EH (cell line): ENCODE results near the gene TTC1.
A peak's percentile ranks its signal among the peaks of the same experiment; 100 is the strongest.
"Not testable (repeated sequence)": the region's sequence is repeated elsewhere in the genome, so short reads cannot be mapped to it uniquely, and the experiment has no call there.

Experiments
- DNase-seq: peaks from one replicate; pipeline ENCODE4 v3.0.0-alpha.2; 2015; ENCODE audit warnings: low read depth

TTC1 gene

DNA sequence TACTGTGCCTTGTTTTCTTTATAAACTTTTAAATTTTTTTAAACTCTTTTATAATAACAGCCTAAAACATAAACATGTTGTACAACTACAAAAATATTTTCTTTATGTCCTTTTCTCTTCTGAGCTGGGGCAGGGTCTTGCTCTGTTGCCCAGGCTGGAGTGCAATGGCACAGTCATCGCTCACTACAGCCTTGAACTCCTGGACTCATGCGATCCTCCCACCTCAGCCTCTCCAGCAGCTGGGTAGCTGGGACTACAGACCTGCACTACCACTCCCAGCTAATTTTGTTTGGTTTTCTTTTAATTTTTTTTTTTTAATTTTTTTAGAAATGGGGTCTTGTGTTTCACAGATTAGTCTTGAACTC is 31.5 kb downstream of the TTC1 start:
- no peak for DNase-seq

GRCh38 chr5:160042671-160043070 is 33.7 kb downstream of the TTC1 start:
- no peak for DNase-seq

DNA sequence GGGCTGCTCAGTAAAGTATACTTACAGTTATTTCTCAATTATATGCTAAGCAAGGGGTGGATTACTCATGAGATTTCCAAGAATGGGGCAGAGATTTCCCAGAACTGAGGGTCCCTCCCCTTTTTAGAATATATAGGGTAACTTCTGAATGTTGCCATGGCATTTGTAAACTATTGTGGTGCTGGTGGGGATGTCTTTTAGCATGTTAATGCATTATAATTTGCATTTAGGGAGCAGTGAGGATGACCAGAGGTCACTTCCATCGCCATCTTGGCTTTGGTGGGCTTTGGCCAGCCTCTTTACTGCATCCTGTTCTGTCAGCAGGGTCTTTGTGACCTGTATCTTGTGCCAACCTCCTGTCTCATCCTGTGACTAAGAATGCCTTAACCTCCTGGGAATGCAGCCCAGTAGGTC is 35.5 kb downstream of the TTC1 start:
- no peak for DNase-seq

GRCh38 chr5:160044967-160045366 is 36.0 kb downstream of the TTC1 start:
- DNase-seq, result peak; percentile 5

DNA sequence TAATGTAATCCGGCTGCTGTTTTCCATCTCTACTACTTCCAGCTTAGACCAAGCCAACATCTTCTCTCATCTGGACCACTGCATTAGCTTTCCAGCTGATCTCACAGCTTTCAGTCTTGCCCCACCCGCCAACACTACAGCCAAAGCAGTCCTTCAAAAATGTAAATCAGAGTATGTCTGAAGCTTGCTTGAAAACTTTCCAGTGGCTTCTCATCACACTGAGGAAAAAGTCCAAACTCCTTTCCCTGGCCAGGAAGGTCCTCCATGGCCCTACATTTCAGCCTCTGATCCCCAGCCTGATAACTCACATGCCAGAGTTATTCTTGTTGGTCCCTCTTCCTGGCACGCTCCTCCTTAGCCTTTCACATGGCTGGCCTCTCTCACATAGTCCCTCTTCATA is 38.5 kb downstream of the TTC1 start:
- no peak for DNase-seq

- no peak for DNase-seq
These were observed 39.2 kb downstream of the TTC1 start for GRCh38 chr5:160048131-160048530.

DNA sequence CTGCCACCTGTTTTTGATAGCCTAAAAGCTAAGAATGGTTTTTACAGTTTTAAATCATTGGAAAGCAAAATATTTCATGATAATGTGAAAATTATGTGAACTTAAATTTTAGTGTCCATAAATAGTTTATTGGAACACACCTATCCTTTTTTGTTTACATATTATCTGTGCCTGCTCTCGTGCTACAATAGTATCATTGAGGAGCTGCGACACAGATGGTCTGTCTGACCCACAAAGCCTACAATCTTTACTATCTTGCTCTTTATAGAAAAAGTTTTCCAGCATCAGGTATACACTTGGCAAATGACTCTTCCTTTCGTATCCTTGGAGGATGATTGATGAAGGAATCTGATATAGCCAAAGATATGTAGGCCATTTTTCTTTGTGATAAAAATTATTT is 40.2 kb downstream of the TTC1 start:
- DNase-seq, result no peak

- DNase-seq, result peak; percentile 79
These were observed 45.1 kb downstream of the TTC1 start for GRCh38 chr5:160054047-160054446.

GRCh38 chr5:160054831-160055230 is 45.9 kb downstream of the TTC1 start:
- peak; percentile 75 for DNase-seq

- no peak for DNase-seq
These were observed 48.3 kb downstream of the TTC1 start for GRCh38 chr5:160057256-160057655.

DNA sequence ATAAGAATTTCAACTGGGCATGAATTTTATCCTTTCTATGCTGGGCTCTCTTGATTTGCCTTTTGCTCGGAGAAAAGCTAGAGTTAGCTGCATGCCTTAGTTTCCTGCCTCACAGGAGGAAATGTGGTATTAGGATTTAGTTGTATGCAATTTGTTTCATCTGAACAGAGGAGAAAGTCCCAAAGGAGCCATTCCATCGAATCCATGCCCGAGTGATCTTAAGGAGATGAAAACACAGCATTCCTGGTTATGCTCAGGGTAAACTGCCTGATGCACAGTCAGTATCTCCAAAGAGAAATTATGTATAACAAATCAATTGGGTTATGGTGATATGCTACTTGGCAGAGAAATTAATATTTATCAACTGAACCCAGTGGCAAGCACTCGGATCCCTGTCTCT is 51.1 kb downstream of the TTC1 start:
- no peak for DNase-seq

GRCh38 chr5:160061770-160062169 is 52.8 kb downstream of the TTC1 start:
- DNase-seq, result no peak

DNA sequence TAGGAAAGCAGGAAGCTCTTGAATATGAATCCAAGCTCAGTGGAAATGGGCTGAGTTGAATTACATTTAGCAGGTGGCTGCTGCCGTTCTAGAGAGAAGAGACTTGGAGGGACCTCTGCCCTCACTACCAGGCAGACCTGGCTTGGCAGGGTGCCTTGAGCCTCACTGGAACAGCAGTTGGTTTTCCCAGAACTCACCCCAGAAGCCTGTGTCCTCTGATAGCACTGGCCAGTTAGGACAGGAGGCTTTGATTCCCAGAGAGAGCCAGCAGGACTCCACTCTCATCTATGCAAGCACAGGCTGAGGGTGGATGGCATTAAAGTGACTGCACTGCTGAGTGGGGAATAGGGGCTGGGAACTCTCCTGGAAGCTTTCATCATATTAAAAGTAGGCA is 55.5 kb downstream of the TTC1 start:
- DNase-seq, result no peak

GRCh38 chr5:160064995-160065614 is 56.2 kb downstream of the TTC1 start:
- DNase-seq, result no peak

DNA sequence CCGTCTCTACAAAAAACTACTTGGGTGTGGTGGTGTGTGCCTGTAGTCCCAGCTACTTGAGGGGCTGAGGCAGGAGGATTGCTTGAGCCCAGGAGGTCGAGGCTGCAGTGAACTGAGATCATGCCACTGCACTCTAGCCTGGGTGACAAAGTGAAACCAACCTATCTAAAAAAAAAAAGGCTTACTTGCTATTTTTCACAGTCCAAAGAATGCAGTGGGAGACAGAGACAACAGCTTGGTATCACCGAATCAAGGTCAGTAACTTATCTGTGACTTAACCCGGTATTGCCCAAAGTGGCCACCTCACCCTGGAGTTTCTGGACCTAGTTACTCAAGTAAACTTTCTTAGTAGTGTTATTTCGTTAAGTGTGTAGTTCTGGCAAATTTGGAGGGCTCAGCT is 60.2 kb downstream of the TTC1 start:
- not testable (repeated sequence) for DNase-seq

DNA sequence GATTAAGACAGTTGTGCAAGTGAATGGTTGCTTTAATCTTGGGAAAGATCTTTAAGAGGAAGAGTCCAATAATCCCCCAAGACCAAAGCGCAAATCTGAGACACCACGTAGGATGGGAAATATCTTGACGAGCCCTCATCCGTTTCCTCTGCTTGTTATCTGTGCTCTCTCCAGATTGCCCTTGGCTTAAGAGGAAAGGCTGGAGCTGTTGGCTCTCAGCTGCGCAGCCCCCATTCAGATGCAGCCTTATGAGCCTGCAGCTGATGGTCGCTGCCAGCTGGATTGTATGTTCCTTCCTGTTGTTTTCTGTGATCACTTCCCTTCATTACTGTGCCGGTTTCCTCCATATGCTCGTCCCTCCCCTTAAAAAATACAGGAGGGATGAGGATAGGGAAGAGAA is 62.6 kb downstream of the TTC1 start:
- peak; percentile 45 for DNase-seq

DNA sequence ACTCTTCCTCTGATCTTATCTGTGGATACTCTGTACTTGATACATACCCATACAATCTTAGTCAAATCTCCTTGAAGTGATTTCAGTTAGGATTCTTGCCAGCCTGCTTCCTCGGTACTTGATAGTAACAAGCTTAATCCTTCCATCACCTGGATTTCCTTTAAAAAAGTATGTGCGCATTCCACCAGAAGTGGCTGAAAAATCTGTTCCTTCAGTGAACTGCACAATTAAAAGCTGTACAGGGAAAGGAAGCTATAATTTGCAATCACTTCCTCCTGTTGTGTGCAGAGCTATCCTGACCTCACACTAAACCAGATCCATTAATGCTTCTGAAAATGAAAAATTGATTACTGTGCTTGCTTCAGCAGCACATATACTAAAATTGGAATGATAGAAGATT is 63.0 kb downstream of the TTC1 start:
- DNase-seq, result no peak

- DNase-seq, result peak; percentile 37
These were observed 66.1 kb downstream of the TTC1 start for GRCh38 chr5:160075073-160075472.

DNA sequence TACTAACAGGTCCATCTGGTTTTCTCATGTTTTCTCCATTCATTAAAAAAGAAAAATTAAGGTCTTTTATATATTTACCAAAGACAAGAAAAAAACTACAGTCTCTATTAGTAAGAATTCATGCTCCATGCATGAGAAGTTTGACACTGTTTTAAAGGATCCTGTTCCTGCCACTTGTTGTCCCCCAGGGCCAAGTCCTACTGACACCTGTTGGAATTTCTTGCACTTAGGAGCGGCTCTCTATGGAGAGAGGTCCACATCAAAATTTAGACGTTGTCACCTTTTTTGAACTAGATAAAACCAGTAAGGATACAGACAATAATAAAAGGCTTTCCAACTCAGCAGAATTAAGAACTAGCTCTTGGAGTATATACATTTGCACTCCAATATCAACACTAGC is 68.1 kb downstream of the TTC1 start:
- DNase-seq, result no peak

DNA sequence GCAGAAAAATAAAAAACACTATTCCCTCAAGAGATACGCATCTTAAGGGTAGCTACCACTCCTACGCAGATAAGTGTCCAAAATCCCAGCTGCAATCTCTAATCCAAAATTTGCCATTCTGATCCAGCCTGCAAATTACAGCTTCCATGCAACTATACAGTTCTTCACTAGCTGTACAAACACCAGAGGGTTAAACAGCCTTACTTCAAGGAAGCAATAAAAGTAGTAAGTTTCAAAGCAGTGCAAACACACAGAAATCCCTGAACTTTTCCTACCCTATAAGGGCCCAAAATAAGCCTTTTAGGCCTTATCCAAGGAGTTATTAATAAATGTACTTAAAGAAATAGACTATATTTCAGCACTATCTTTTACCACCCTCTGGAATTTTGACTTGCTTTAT is 70.8 kb downstream of the TTC1 start:
- DNase-seq, result no peak

GRCh38 chr5:160081495-160081894 is 72.6 kb downstream of the TTC1 start:
- no peak for DNase-seq

GRCh38 chr5:160082614-160083500 is 73.9 kb downstream of the TTC1 start:
- DNase-seq, result peak; percentile 95

DNA sequence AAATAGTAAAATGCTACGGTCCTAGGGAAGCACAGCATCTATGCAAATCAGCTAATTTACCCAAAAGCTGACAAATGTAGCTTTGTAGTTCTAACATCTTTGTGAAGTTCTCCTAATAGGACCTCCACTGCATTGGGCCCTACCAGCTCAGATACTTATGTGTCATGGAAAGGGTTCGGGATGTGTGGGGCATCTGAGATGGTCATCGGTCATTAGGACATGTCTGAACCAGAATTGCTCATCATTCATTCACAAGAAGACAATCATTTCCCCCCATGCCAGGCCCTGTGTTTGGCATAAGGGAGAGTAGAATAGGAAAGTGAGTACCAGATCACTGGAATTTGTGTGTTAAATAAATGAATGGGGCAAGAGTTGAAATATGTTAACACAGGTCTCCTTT is 74.6 kb downstream of the TTC1 start:
- peak; percentile 77 for DNase-seq

- no peak for DNase-seq
These were observed 75.2 kb downstream of the TTC1 start for GRCh38 chr5:160084144-160084543.
